DMS 273 treated with DMSO at 0.1 percent for 48 hours (cell line): ENCODE data around the gene ELMO1.

Experiments used
- DNase-seq: peaks from one replicate; lab custom pipeline; 2025; lab: John Stamatoyannopoulos, UW

ELMO1 gene

GRCh38 chr7:37430640-37431039 is 18.0 kb downstream of the ELMO1 start:
- DNase-seq: no peak

GRCh38 chr7:37430171-37430570 is 18.5 kb downstream of the ELMO1 start:
- DNase-seq: no peak

DNA sequence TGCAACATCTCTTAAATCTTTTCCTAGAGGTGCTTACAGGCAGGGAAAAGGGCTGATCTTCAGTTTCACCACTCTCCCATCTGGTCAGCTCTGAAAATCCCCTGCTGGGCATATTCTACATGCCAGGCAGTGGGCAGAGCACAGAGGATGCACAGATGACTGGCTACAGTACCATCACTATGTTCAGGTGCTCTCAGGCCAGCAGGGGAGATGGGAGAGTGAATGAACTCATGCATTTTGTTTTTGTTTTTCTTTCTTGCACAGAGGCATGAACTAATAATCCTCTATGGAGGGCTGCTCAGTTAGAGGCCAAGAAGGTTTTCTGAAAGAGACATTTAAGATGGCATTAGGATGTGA is 19.3 kb downstream of the ELMO1 start:
- no peak for DNase-seq

- DNase-seq: no peak
Measured at GRCh38 chr7:37428681-37429434, 19.8 kb downstream of the ELMO1 start.

- no peak for DNase-seq
Measured at GRCh38 chr7:37427276-37427940, 21.3 kb downstream of the ELMO1 start.

DNA sequence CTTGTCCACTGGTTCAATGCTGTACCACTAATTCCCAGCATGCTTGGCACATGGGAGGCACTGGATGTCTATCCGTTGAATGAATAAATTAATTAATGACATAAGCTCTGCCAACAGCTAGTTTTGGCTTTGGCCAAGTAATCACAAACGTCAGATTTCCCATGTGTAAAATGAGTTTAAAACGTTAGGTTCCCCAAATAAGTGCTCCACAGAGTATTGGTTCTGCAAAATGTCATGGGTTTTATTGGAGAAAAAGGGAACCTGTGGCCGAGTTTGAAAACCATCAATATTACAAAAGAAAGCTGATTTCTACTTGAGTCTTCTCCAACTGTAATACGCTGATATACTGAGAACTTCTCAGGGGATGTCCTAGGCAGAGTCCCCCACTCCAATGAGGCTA is 23.2 kb downstream of the ELMO1 start:
- no peak for DNase-seq

DNA sequence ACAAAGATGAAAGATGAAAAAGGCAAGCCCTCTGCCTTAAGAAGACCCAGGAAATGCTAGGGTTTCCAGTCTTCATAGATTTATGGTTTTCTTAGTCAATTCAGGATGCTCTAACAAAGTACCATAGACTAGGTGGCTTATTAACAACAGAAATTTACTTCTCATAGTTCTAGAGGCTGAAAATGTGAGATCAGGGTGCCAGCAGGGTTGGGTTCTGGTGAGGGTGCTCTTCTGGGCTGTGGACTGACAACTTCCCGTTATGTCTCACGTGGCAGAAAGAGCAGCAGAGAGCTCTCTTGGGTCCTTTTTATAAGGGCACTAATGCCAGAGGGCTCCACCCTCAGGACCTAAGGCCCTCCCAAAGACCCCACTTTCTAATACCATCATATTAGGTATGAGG is 23.7 kb downstream of the ELMO1 start:
- no peak for DNase-seq

- no peak for DNase-seq
Measured at GRCh38 chr7:37424521-37424920, 24.1 kb downstream of the ELMO1 start.

DNA sequence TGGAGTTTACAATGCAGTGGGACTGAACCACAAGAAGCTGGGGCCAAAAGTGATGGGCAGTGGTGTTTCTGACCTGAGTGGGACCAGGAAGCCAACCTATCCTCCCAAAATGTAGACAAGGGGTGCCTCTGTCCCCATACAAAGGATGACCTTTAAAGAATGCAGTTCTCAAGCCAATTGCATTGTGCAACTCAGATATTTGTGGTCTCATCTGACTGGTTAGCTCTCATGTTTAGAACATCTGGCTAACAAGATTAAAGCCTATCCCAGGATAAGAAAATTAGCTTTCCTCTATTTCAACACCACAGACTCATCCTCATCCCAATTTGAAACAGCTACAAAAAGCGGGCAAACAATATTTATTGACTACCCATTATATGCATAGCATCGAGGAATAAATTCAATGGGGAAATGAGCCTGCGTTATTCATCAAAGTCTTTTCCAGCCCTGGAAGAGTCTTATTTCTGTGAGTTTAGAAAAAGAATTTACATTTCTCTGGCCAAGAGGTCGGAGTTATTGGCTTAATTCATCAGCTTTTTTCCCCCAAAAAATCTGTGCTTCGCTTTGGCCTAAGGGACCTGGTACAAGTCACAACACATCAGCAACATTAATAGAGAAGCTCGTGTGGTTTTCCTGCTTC is 26.7 kb downstream of the ELMO1 start:
- no peak for DNase-seq

- no peak for DNase-seq
Measured at GRCh38 chr7:37420946-37421695, 27.5 kb downstream of the ELMO1 start.

DNA sequence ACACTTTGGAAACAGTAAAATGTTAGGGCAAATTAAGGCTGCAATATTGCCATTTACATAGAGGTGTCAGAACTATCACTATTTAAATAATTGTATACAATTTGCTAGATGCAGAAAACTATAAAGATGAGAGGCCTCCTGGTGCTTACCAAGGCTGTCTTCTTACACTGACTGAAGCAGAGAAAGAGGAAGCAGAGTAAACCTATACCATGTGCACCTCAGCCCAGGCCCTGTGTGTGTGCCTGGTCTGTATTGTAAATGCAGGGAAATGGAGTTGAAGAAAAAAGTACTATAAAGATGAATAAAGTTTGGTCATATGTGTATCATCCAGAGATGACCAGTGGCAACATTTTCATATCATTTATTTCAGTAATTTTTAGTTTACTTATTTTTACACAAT is 29.2 kb downstream of the ELMO1 start:
- DNase-seq: no peak

DNA sequence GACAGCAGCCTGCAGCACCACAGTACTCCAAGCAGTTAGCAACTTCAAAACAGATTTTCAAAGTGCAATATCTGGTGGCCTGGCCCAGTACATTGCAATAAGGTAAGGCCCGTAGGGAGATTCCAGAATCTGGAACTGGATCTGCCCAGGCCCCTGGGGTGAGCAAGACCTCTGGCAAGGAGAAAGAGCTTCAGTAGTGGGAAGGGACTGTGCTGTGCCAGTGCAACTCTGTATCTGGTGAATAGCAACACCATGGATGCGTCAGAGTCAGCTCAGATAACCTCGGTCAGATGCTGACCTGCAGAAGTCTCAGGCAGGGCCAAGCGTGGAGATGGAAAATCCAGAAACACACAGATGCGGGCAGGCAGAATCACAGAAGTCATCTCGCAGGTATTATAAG is 30.3 kb downstream of the ELMO1 start:
- DNase-seq: no peak

DNA sequence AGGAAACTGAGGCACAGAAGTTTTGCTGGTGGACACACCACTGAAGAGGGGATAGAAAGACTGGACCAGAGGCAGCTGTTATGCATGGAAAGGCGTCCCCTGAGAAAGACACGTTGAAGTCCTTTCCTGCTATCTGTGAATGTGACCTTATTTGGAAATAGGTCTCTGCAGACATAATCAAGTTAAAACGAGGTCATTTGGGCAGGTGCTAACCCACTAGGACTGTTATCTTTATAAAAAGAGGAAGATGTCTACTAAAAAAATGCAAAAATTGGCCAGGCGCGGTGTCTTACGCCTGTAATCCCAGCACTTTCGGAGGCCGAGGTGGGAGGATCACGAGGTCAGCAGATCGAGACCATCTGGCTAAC is 31.6 kb downstream of the ELMO1 start:
- DNase-seq: no peak

- DNase-seq: no peak
Measured at GRCh38 chr7:37416378-37417106, 32.1 kb downstream of the ELMO1 start.

DNA sequence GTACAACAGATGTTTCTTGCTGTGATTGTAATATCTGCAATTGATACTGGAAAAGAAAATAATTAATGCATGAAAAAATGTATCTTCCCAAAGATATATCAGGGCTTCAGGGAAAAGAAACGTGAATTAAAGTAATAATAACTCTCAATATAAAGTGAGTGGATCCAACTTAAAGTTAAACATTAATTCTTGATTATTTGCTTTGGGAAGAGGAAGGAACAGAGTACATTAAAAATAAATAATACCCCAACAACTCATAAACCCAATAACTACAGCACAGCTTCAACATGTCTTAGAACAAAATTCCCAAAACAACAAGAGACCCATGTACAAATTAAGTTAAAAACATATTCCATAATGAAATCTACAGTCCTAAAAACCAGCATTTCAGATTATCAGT is 33.0 kb downstream of the ELMO1 start:
- DNase-seq: no peak

GRCh38 chr7:37414352-37414983 is 34.2 kb downstream of the ELMO1 start:
- DNase-seq: no peak

GRCh38 chr7:37411444-37412034 is 37.1 kb downstream of the ELMO1 start:
- DNase-seq: no peak

DNA sequence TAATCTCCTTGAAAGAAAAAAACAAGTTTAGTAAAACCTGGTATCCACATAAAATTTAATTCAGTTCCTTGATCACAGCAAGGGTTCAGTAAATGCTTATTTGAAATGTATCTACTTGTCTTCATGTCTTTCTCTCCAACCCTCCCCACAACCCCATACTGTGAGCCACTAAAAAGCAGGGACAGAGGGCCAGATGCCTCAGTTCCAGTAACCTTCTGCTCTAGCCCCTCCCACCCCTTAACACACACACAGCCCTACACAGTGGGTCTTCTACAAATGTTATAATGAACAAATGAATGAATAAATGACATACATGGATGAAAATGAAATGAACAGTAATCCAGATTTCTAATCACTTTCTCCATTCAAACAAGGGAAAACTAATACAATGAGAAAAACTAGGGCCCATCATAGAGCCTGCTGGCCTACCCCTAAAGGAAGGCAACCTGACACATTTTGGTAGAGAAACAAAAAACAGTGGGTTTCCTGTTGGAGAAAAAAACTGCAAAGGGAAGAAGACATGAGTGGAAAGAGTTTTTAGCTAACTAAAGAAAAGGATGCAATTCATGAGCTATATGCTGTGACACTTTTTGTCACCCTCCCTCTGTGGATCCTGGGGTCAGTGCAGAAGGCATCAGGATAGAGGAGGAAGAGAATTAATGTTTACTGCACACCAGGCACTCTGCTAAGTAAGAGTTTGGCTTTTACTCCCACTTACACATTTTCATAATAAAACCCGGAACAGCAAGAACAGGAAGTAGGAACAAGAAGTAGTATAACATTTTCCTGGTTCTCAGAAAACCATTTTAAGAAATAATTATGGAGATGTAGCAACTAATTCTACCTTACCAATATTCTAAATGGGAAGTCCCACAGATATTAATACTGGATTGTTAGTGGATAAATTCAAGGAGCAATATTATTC is 38.1 kb downstream of the ELMO1 start:
- no peak for DNase-seq

GRCh38 chr7:37409461-37409860 is 39.2 kb downstream of the ELMO1 start:
- no peak for DNase-seq
